ENCODE data around the gene HIGD1A.

Gene HIGD1A

DNA sequence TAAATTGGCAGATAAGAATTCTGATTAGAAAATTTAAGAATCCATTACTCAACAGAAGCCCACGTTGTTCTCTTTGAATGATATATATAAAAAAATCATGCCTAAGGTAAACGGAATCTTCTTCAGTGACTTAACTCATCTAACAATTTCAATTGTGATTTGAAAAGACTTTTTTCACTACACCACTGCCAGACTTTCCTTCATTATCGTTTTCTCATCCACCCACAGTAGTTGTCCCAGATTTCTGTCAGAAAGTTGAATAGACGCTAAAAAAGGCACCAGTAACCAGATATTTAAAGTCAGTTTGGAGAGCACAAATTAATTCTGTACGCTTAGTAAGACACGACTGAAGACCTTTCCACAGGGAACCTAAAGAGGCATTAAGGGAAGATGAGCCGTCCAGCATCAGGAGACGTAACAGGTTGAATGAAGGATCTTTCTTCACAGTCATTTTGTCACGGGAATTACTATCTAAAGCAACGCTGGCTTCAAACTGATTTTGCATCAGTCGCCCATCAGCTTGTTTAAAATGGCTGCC, 1.3 kb downstream of the HIGD1A start (continued):
- TF ChIP-seq PATZ1 (CRISPR knock-in tag; IDR thresholded peaks at IDR 0.05; ENCODE audit: borderline replicate concordance): no peak
- TF ChIP-seq CSDC2 (CRISPR knock-in tag; IDR thresholded peaks at IDR 0.05): no peak
- no peak for TF ChIP-seq ZNF8 (CRISPR knock-in tag; IDR thresholded peaks at IDR 0.05)
- TF ChIP-seq PPARA (CRISPR knock-in tag; IDR thresholded peaks at IDR 0.05; ENCODE audit: borderline replicate concordance): no peak
- no peak for TF ChIP-seq ZFP3 (CRISPR knock-in tag; IDR thresholded peaks at IDR 0.05)

DNA sequence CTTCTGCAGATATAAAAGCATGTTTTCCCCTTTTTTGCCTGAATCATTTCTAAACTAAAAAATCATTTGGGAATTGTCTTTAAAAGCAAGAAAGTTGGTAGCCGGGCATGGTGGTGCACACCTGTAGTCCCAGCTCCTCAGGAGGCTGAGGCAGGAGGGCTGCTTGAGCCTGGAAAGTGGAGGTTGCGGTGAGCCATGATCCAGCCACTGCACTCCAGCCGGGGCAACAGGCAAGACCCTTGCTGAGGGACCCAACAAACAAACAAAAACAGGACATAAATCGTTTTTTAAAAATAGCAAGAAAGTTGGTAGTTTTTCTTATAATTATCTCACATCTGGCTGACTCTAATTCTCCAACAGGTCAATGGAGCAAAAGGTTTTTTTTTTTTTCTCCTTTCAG, 2.5 kb downstream of the HIGD1A start:
- TF ChIP-seq PPARA (CRISPR knock-in tag; IDR thresholded peaks at IDR 0.05; ENCODE audit: borderline replicate concordance) (no peak), ZC3H10 (CRISPR knock-in tag; IDR thresholded peaks at IDR 0.05) (no peak), ZNF70 (CRISPR knock-in tag; IDR thresholded peaks at IDR 0.05) (no peak), POU6F1 (CRISPR knock-in tag; IDR thresholded peaks at IDR 0.05; ENCODE audit: borderline replicate concordance, low read depth) (no peak), ESRRG (CRISPR knock-in tag; IDR thresholded peaks at IDR 0.05) (no peak), OSR1 (CRISPR knock-in tag; IDR thresholded peaks at IDR 0.05) (no peak), ZNF565 (CRISPR knock-in tag; conservative IDR thresholded peaks at IDR 0.05; ENCODE audit: low read depth) (no peak), CSRNP3 (CRISPR knock-in tag; IDR thresholded peaks at IDR 0.05) (no peak), ZNF8 (CRISPR knock-in tag; IDR thresholded peaks at IDR 0.05) (no peak), TSHZ2 (CRISPR knock-in tag; IDR thresholded peaks at IDR 0.05) (no peak), SNAI2 (CRISPR knock-in tag; IDR thresholded peaks at IDR 0.05) (no peak), RARB (CRISPR knock-in tag; IDR thresholded peaks at IDR 0.05) (no peak)
- no peak for ATAC-seq

GRCh38 chr3:42801048-42801620, 3.2 kb downstream of the HIGD1A start:
- no peak for ATAC-seq
- TF ChIP-seq PPARA (CRISPR knock-in tag; IDR thresholded peaks at IDR 0.05; ENCODE audit: borderline replicate concordance) (no peak), TCF4 (CRISPR knock-in tag; IDR thresholded peaks at IDR 0.05; ENCODE audit: borderline replicate concordance) (no peak), GLIS3 (CRISPR knock-in tag; IDR thresholded peaks at IDR 0.05) (no peak), POU6F1 (CRISPR knock-in tag; IDR thresholded peaks at IDR 0.05; ENCODE audit: borderline replicate concordance, low read depth) (no peak), TOX (CRISPR knock-in tag; IDR thresholded peaks at IDR 0.05; ENCODE audit: borderline replicate concordance) (no peak), CSDC2 (CRISPR knock-in tag; IDR thresholded peaks at IDR 0.05) (no peak), TSHZ2 (CRISPR knock-in tag; IDR thresholded peaks at IDR 0.05) (no peak), ESRRG (CRISPR knock-in tag; IDR thresholded peaks at IDR 0.05) (no peak), OSR1 (CRISPR knock-in tag; IDR thresholded peaks at IDR 0.05) (no peak), ARNTL (CRISPR knock-in tag; IDR thresholded peaks at IDR 0.05; ENCODE audit: borderline replicate concordance, low read depth) (no peak), RARB (CRISPR knock-in tag; IDR thresholded peaks at IDR 0.05) (no peak), ZNF70 (CRISPR knock-in tag; IDR thresholded peaks at IDR 0.05) (no peak), BACH2 (CRISPR knock-in tag; IDR thresholded peaks at IDR 0.05; ENCODE audit: borderline replicate concordance) (no peak)
